ENCODE results near the gene PTGIS.

- TF ChIP-seq CTCF (IDR thresholded peaks at IDR 0.05) (no peak), EZH2phosphoT487 (IDR thresholded peaks at IDR 0.05) (no peak), EZH2 (IDR thresholded peaks at IDR 0.05) (no peak)
Measured at GRCh38 chr20:49561806-49562205, 6.1 kb downstream of the PTGIS start.
